Mesendoderm (in vitro differentiated cells): ENCODE results near the gene NDUFS7.

ENCODE experiments used
- DNase-seq: peaks from one replicate; pipeline ENCODE4 v3.0.0; 2013
- H2AK5ac ChIP-seq: 2 replicates; pipeline ENCODE4 v1.6.1; 2013; ENCODE audit warnings: low read length, inconsistent platforms
- H2BK120ac ChIP-seq: 2 replicates; pipeline ENCODE4 v1.6.1; 2013; ENCODE audit warnings: low read depth, mild to moderate bottlenecking, low read length, moderate library complexity, mixed read lengths
- H2BK15ac ChIP-seq: replicated peaks from 2 replicates; pipeline ENCODE4 v1.6.1; 2013; ENCODE audit warnings: low read depth, mild to moderate bottlenecking, moderate library complexity
- H2BK5ac ChIP-seq: 2 replicates; pipeline ENCODE4 v1.6.1; 2013; ENCODE audit warnings: low read length, inconsistent platforms
- H3K18ac ChIP-seq: 2 replicates; pipeline ENCODE4 v1.6.1; 2013; ENCODE audit warnings: mild to moderate bottlenecking, low read length, mixed read lengths
- H3K23ac ChIP-seq: one replicate; pipeline ENCODE4 v1.6.1; 2013; ENCODE audit warnings: low read length
- H3K27ac ChIP-seq: 2 replicates; pipeline ENCODE4 v1.5.1; 2013; ENCODE audit warnings: low read depth, mild to moderate bottlenecking, inconsistent platforms, low read length, moderate library complexity
- H3K27me3 ChIP-seq: 2 replicates; pipeline ENCODE4 v1.6.1; 2013; ENCODE audit warnings: low read length, control low read depth, mild to moderate bottlenecking, inconsistent platforms; ENCODE audit not compliant: insufficient read depth, poor library complexity
- H3K36me3 ChIP-seq: 2 replicates; pipeline ENCODE4 v1.6.1; 2013; ENCODE audit warnings: low read length, inconsistent platforms; ENCODE audit not compliant: control insufficient read depth, insufficient read depth
- H3K4ac ChIP-seq: one replicate; pipeline ENCODE4 v1.6.1; 2013; ENCODE audit warnings: low read depth, mild to moderate bottlenecking, low read length, moderate library complexity
- H3K4me1 ChIP-seq: 2 replicates; pipeline ENCODE4 v1.6.1; 2013; ENCODE audit warnings: low read depth, low read length, inconsistent platforms; ENCODE audit not compliant: control insufficient read depth
- H3K4me2 ChIP-seq: 2 replicates; pipeline ENCODE4 v1.6.1; 2013; ENCODE audit warnings: low read length
- H3K4me3 ChIP-seq: 2 replicates; pipeline ENCODE4 v1.5.1; 2013; ENCODE audit warnings: mild to moderate bottlenecking, low read length
- H3K56ac ChIP-seq: one replicate; pipeline ENCODE4 v1.6.1; 2013; ENCODE audit warnings: low read length
- H3K79me1 ChIP-seq: 2 replicates; pipeline ENCODE4 v1.6.1; 2013; ENCODE audit warnings: low read length, inconsistent platforms
- H3K79me2 ChIP-seq: 2 replicates; pipeline ENCODE4 v1.6.1; 2013; ENCODE audit warnings: mild to moderate bottlenecking, low read length; ENCODE audit not compliant: control insufficient read depth, insufficient read depth
- H3K9ac ChIP-seq: 2 replicates; pipeline ENCODE4 v1.6.1; 2013; ENCODE audit warnings: low read length, inconsistent platforms
- H4K5ac ChIP-seq: one replicate; pipeline ENCODE4 v1.6.1; 2013; ENCODE audit warnings: low read length
- H4K8ac ChIP-seq: one replicate; pipeline ENCODE4 v1.6.1; 2013; ENCODE audit warnings: low read depth, mild to moderate bottlenecking, control low read depth, low read length, moderate library complexity
- WGBS: extraction: QIAGEN DNeasy Blood & Tissue Kit; methylation state at CpG from one replicate; pipeline ENCODE4 v1.1.7; 2013; ENCODE audit warnings: low lambda C conversion rate, missing lambda C conversion rate; ENCODE audit not compliant: insufficient coverage; ENCODE audit errors: extremely low coverage; 5-methylcytosine and 5-hydroxymethylcytosine counted together

The NDUFS7 gene

GRCh38 chr19:1424192-1424955 is 40.7 kb downstream of the NDUFS7 start:
- no peak overlapping the region for H4K5ac ChIP-seq
- no peaks in the 10 kb centered on the region for H3K27me3 ChIP-seq
- no peak for DNase-seq
- H3K4ac ChIP-seq = no peak overlapping the region
- H4K8ac ChIP-seq = no peak overlapping the region
- H3K79me1 ChIP-seq = peaks cover 26% of the 10 kb centered on the region
- H2BK15ac ChIP-seq = no peak overlapping the region
- H2BK5ac ChIP-seq = no peak overlapping the region
- H3K18ac ChIP-seq = no peak overlapping the region
- WGBS = no CpG with 5 or more reads among the region's 42 CpGs
- no peak overlapping the region for H3K56ac ChIP-seq
- no peaks in the 10 kb centered on the region for H3K4me1 ChIP-seq
- no peak overlapping the region for H2BK120ac ChIP-seq
- H3K4me2 ChIP-seq = no peak overlapping the region
- no peak overlapping the region for H3K4me3 ChIP-seq
- H3K27ac ChIP-seq = no peak overlapping the region
- H2AK5ac ChIP-seq = no peak overlapping the region
- H3K36me3 ChIP-seq = peaks cover 16% of the 10 kb centered on the region
- H3K79me2 ChIP-seq = peaks cover 34% of the 10 kb centered on the region
- H3K23ac ChIP-seq = no peak overlapping the region
- no peak overlapping the region for H3K9ac ChIP-seq

GRCh38 chr19:1425102-1425837 is 41.6 kb downstream of the NDUFS7 start:
- Histone ChIP-seq H2AK5ac (no peak overlapping the region), H3K27me3 (no peaks in the 10 kb centered on the region), H3K79me1 (peaks cover 26% of the 10 kb centered on the region), H3K36me3 (peaks cover 20% of the 10 kb centered on the region), H2BK120ac (no peak overlapping the region), H2BK5ac (no peak overlapping the region), H2BK15ac (no peak overlapping the region), H3K4me1 (no peaks in the 10 kb centered on the region), H4K8ac (no peak overlapping the region), H3K23ac (no peak overlapping the region), H3K18ac (no peak overlapping the region), H4K5ac (no peak overlapping the region), H3K9ac (no peak overlapping the region), H3K4ac (no peak overlapping the region), H3K4me2 (no peak overlapping the region), H3K27ac (no peak overlapping the region), H3K56ac (peak overlapping the region; percentile 7), H3K4me3 (no peak overlapping the region), H3K79me2 (peaks cover 32% of the 10 kb centered on the region)
- DNase-seq = no peak
- WGBS = no CpG with 5 or more reads among the region's 33 CpGs

GRCh38 chr19:1425902-1426301 is 42.2 kb downstream of the NDUFS7 start:
- Histone ChIP-seq H3K27ac (no peak overlapping the region), H3K4ac (no peak overlapping the region), H3K4me2 (no peak overlapping the region), H3K4me3 (no peak overlapping the region), H2BK15ac (no peak overlapping the region), H3K27me3 (no peaks in the 10 kb centered on the region), H3K9ac (no peak overlapping the region), H3K4me1 (no peaks in the 10 kb centered on the region), H2AK5ac (no peak overlapping the region), H3K79me2 (peaks cover 26% of the 10 kb centered on the region), H2BK5ac (no peak overlapping the region), H4K8ac (no peak overlapping the region), H4K5ac (no peak overlapping the region), H3K23ac (no peak overlapping the region), H3K18ac (no peak overlapping the region), H3K36me3 (peaks cover 16% of the 10 kb centered on the region), H2BK120ac (no peak overlapping the region), H3K79me1 (peaks cover 21% of the 10 kb centered on the region), H3K56ac (peak overlapping the region; percentile 7)
- WGBS = no CpG with 5 or more reads among the region's 14 CpGs
- DNase-seq = no peak

DNA sequence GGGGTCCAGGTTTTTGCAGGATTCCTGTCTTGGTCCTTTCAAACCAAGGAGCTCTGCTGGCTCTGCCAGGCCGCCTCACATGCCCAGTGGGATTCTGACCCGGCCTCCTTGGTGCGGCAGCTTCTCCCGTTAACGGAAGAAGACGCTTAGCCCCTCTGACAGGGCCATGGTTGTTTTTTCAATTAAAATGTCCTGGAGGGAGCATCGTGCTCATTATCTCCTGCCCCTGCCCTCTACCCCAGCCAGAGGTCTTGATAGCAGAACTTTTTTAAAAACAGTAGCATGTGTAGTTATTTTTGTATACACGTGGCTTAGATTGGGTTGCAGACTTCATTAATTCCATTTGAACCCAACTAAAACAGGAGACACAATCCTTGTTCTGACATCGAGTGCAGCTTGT is 43.0 kb downstream of the NDUFS7 start:
- Histone ChIP-seq H3K18ac (no peak overlapping the region), H3K27ac (no peak overlapping the region), H3K9ac (no peak overlapping the region), H2BK15ac (no peak overlapping the region), H2BK5ac (no peak overlapping the region), H4K8ac (no peak overlapping the region), H3K79me1 (peaks cover 22% of the 10 kb centered on the region), H3K27me3 (no peaks in the 10 kb centered on the region), H3K56ac (no peak overlapping the region), H2AK5ac (no peak overlapping the region), H3K4me1 (no peaks in the 10 kb centered on the region), H4K5ac (no peak overlapping the region), H3K4me3 (no peak overlapping the region), H3K4ac (no peak overlapping the region), H3K23ac (no peak overlapping the region), H2BK120ac (no peak overlapping the region), H3K4me2 (no peak overlapping the region), H3K36me3 (peaks cover 19% of the 10 kb centered on the region), H3K79me2 (peaks cover 22% of the 10 kb centered on the region)
- WGBS = no CpG with 5 or more reads among the region's 9 CpGs
- DNase-seq = no peak

DNA sequence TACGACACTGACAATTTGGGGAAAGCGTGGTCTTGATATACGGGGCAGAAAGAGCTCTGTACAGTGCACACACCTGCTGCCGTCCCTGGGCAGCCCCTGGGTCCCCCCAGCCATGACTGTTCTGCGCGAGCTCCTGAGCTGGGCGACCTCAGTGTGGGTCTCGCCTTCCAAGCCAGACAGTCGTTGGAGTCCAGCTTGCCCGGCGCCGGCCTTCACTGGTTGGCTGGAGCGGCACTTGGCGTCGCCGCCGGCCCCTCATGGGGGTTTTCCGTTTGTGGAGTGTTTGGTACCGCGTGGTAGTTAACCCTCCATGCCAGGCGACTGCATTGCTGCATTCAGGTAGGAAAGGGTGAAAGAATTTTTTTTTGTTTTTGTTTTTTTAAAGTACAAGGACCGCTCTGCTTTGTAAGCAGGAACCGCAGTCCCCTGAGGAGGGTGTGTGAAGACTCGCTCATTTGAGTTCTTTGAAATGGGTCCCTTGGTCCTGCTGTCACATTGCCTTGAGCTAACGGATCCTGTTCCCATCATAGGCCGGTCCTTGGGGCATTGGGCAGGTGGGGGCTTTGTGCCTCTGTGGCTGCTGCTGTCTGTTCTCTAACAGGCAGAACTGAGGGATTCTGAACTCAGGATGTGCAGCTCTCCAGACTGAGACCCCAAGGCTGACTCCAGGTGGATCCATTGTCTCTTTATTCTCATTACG is 43.7 kb downstream of the NDUFS7 start:
- no peaks in the 10 kb centered on the region for H3K27me3 ChIP-seq
- peaks cover 18% of the 10 kb centered on the region for H3K79me2 ChIP-seq
- H3K79me1 ChIP-seq = peaks cover 26% of the 10 kb centered on the region
- H3K56ac ChIP-seq = peak overlapping the region; percentile 34
- no peak overlapping the region for H3K4me3 ChIP-seq
- H3K27ac ChIP-seq = no peak overlapping the region
- no peak overlapping the region for H3K23ac ChIP-seq
- no peak overlapping the region for H2AK5ac ChIP-seq
- H3K18ac ChIP-seq = no peak overlapping the region
- no peak overlapping the region for H4K5ac ChIP-seq
- no peak overlapping the region for H3K4ac ChIP-seq
- no peak overlapping the region for H2BK120ac ChIP-seq
- no peak overlapping the region for H2BK15ac ChIP-seq
- H3K4me2 ChIP-seq = no peak overlapping the region
- no peaks in the 10 kb centered on the region for H3K4me1 ChIP-seq
- DNase-seq = no peak
- H3K9ac ChIP-seq = no peak overlapping the region
- H3K36me3 ChIP-seq = peaks cover 23% of the 10 kb centered on the region
- no CpG with 5 or more reads among the region's 27 CpGs for WGBS
- H4K8ac ChIP-seq = no peak overlapping the region
- H2BK5ac ChIP-seq = no peak overlapping the region
